Activated B cell treated with CpG ODN at 0.5 μM for 24 hours (primary cell): ENCODE measurements around the gene ASPDH. TPM values are rescaled to one million over a fixed set of nuclear protein-coding genes. Genes with fewer than 3 reads are reported as not detected.

Experiments used
- ATAC-seq: fragments of 200-7000 bp; cut with Tn5 transposase; one replicate; pipeline ENCODE4 v1.10.0; 2021; ENCODE audit warnings: low read depth, mild to moderate bottlenecking, moderate library complexity
- CTCF ChIA-PET: fragments of 350-600 bp; sonication (Branson Sonifier 250); formaldehyde crosslinking; loops from one replicate; lab custom pipeline; 2021; ENCODE audit warnings: antibody characterized with exemption; lab: Charles Lee
- POLR2A ChIA-PET: fragments of 350-600 bp; sonication (Branson Sonifier 250); formaldehyde crosslinking; loops from one replicate; lab custom pipeline; 2021; ENCODE audit warnings: antibody characterized with exemption; lab: Charles Lee
- DNase-seq: peaks from one replicate; pipeline ENCODE4 v3.0.0; 2022
- H3K27ac Mint-ChIP-seq: one replicate; pipeline ENCODE4 v1.8.0; 2020; ENCODE audit warnings: mixed read lengths
- H3K27me3 Mint-ChIP-seq: one replicate; pipeline ENCODE4 v1.8.0; 2021; ENCODE audit warnings: mixed read lengths
- H3K36me3 Mint-ChIP-seq: one replicate; pipeline ENCODE4 v1.8.0; 2021; ENCODE audit warnings: low read depth, mixed read lengths
- H3K4me1 Mint-ChIP-seq: one replicate; pipeline ENCODE4 v1.8.0; 2021; ENCODE audit warnings: mixed read lengths
- H3K4me3 Mint-ChIP-seq: one replicate; pipeline ENCODE4 v1.8.0; 2020; ENCODE audit warnings: mild to moderate bottlenecking, mixed read lengths
- H3K9me3 Mint-ChIP-seq: one replicate; pipeline ENCODE4 v1.8.0; 2020; ENCODE audit warnings: mixed read lengths
- intact Hi-C: fragments of 100-400 bp; cut with micrococcal nuclease; formaldehyde crosslinking; loops from one replicate; pipeline ENCODE4 v1.15.1; 2024
- total RNA-seq: library from RNA; stranded (reverse); gene quantifications from 2 replicates; pipeline ENCODE4 v1.2.3, GENCODE V29; 2022
- TF ChIP-seq, protein P1 (sequence below): fragments of 200-600 bp; IDR thresholded peaks from one replicate; pipeline ENCODE4 v1.8.0; 2022; ENCODE audit warnings: antibody characterized with exemption, mild to moderate bottlenecking

ASPDH gene
- total RNA-seq, 1 donor from 2014 or later = not detected

DNA sequence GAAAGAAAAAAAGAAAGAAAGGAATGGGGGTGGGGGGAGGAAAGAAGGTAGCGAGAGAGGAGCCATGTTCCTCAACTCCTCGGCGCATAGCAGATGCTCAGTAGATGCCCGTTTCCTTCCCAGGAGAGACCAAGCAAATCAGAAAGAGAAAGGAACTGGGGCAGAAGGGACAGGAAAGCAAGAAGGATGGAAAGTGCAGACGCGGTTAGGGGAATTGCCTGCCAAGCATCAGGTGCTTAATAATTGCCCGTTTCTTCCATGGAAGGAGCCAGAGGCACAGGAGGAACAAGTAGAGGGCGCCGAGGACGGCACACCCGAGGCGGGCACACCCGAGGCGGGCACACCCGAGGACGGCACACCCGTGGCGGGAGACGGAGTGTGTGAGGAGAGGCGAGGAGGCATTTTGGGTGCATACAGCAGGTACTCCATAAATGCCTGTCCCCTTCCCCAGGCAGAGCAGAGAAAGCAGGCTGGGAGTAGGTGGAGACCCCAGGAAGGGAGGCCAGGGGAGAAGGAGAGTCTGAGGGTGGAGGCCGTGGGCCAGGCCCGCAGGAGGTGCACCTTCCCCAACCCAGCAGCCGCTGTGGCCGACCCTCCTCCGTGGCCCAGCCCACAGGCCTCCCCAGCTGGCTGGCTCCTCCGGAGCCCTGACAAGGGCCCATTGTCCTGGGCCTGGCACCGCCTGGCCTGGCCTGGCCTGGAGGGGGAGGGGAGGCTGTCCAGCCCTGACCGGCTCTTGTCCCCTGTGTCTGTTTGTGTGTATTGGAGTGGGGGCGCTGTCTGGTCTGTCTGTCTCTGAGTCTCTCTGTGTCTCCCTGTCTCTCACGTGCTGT is 17.3 kb downstream of the ASPDH start:
- Mint-ChIP-seq H3K4me1 (peaks cover 10% of the 10 kb centered on the region), H3K27me3 (no peaks in the 10 kb centered on the region)

DNA sequence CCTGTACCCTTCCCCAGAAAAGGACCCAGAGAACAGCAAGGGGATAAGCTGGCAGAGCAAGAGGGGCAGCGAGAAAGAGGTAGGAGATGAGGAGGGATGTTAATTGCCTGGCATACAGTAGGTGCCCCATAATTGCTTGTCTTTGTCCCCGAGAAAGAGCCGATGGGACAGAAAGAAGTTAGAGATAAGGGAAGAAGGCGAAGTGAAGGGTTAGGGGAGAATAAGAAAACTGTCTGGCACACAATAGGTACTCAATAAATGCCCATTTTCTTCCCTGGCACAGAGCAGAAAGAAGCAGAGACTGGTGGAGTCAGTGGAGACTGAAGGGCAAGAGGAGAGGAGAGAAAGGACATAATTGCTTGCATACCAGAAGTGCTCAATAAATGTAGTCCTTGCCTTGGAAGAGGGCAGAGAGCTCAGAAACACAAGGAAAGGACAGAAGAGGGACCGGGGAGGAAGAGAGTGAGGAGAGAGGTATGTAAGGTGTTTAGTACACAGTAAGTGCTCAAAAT is 18.6 kb downstream of the ASPDH start:
- peaks cover 18% of the 10 kb centered on the region for H3K4me1 Mint-ChIP-seq
- intact Hi-C loops = no loop called here
- ATAC-seq (no peak), DNase-seq (no peak)
- H3K9me3 Mint-ChIP-seq = no peaks in the 10 kb centered on the region
- H3K36me3 Mint-ChIP-seq = peaks cover 3% of the 10 kb centered on the region
- CTCF ChIA-PET = no interaction called here
- TF ChIP-seq, protein P1, sequence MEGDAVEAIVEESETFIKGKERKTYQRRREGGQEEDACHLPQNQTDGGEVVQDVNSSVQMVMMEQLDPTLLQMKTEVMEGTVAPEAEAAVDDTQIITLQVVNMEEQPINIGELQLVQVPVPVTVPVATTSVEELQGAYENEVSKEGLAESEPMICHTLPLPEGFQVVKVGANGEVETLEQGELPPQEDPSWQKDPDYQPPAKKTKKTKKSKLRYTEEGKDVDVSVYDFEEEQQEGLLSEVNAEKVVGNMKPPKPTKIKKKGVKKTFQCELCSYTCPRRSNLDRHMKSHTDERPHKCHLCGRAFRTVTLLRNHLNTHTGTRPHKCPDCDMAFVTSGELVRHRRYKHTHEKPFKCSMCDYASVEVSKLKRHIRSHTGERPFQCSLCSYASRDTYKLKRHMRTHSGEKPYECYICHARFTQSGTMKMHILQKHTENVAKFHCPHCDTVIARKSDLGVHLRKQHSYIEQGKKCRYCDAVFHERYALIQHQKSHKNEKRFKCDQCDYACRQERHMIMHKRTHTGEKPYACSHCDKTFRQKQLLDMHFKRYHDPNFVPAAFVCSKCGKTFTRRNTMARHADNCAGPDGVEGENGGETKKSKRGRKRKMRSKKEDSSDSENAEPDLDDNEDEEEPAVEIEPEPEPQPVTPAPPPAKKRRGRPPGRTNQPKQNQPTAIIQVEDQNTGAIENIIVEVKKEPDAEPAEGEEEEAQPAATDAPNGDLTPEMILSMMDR = no peak
- no peak overlapping the region for H3K27ac Mint-ChIP-seq
- no peak overlapping the region for H3K4me3 Mint-ChIP-seq
- POLR2A ChIA-PET = no interaction called here
- no peaks in the 10 kb centered on the region for H3K27me3 Mint-ChIP-seq

More for the DNA sequence above, 17.3 kb downstream of the ASPDH start:
- ChIA-PET POLR2A (interaction anchor here (0.6 kb wide), 1 partner anchor 12 kb away, joined by 5 read pairs; no protein-coding TSS in a partner anchor), CTCF (no interaction called here)
- Mint-ChIP-seq H3K4me3 (no peak overlapping the region), H3K36me3 (peaks cover 3% of the 10 kb centered on the region), H3K27ac (no peak overlapping the region), H3K9me3 (no peaks in the 10 kb centered on the region)
- TF ChIP-seq, protein P1 = no peak
- no peak for DNase-seq
- intact Hi-C loops = no loop called here
- ATAC-seq = no peak

DNA sequence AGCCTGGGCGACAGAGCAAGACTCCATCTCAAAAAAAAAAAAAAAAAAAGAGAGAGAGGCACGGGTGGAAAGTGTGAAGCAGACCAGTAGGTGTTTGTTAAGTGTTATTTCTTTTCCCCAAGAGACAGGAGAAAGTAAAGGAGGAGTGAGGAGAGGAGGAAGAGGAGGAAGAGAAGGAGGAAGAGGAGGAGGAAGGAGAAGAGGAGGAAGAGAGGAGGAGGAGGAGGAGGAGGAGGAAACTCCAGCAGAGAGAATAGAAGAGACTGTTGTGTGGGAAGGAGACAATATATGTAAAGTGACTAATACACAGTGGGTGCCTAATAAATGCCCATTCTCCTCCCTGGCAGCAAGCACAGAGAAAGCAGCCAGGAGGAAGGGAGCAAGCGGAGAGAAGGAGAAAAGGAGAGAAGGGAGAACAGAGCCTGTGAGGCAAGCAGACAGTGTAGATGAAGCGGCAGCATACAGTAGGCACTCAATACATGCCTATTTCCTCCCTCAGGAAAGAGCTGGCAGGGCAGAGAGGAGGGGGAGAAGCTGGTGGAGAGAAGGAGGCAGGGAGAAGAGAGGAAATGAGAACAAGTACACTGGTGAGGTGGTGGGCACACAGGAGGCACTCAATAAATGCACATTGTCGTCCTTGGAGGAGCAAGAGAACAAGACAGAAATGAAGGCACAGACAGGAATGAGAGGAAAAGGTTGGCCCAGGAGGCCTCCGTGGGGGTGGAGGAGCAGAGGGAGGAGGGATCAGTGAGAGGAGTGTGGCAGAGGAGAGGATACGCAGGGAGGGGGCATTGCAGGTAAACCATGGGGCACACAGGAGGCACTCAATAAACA is 19.3 kb downstream of the ASPDH start:
- POLR2A ChIA-PET = interaction anchor here (0.6 kb wide), 1 partner anchor 63 kb away, joined by 4 read pairs; no protein-coding TSS in a partner anchor
- Mint-ChIP-seq H3K4me1 (peaks cover 18% of the 10 kb centered on the region), H3K27ac (no peak overlapping the region), H3K9me3 (no peaks in the 10 kb centered on the region), H3K4me3 (no peak overlapping the region), H3K36me3 (peaks cover 5% of the 10 kb centered on the region), H3K27me3 (no peaks in the 10 kb centered on the region)
- intact Hi-C loops = no loop called here
- TF ChIP-seq, protein P1 = no peak
- DNase-seq (no peak), ATAC-seq (no peak)
- CTCF ChIA-PET = no interaction called here

DNA sequence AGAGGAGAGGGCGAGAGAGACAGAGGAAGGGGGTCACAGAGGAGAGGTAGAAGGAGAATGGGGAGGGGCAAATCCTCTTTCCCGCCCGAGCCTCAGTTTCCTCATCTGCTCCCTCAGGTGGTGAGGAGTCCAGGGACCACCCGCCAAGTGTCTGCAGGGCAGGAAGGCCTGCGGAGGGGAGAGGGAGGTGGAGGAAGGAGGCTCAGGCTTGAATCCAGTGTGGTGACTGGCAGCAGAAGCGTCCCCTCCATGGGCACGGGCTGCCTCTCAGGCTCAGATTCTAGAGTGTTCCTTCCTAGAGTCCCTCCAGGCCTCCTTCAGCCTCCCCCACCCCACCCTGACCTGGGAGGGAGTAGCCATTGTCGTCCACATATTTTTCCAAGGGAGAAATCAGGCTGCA is 20.5 kb downstream of the ASPDH start:
- Mint-ChIP-seq H3K4me3 (no peak overlapping the region), H3K36me3 (peaks cover 5% of the 10 kb centered on the region), H3K9me3 (no peaks in the 10 kb centered on the region), H3K27ac (no peak overlapping the region), H3K4me1 (peaks cover 24% of the 10 kb centered on the region), H3K27me3 (no peaks in the 10 kb centered on the region)
- TF ChIP-seq, protein P1 = no peak
- ChIA-PET POLR2A (no interaction called here), CTCF (no interaction called here)
- intact Hi-C loops = no loop called here
- DNase-seq (no peak), ATAC-seq (no peak)
